Stimulated activated CD4-positive, alpha-beta T cell treated with anti-CD3 and anti-CD28 coated beads, TNF-alpha, amount 100 ng/mL, for 48 hours (primary cell): ENCODE results near the gene FGFR1OP2.

Source experiments
- DNase-seq, 3 donors: peaks; one replicate each; pipeline ENCODE4 v3.0.0-alpha.2; 2020; ENCODE audit warnings: low read depth in 3 of 3

The FGFR1OP2 gene

DNA sequence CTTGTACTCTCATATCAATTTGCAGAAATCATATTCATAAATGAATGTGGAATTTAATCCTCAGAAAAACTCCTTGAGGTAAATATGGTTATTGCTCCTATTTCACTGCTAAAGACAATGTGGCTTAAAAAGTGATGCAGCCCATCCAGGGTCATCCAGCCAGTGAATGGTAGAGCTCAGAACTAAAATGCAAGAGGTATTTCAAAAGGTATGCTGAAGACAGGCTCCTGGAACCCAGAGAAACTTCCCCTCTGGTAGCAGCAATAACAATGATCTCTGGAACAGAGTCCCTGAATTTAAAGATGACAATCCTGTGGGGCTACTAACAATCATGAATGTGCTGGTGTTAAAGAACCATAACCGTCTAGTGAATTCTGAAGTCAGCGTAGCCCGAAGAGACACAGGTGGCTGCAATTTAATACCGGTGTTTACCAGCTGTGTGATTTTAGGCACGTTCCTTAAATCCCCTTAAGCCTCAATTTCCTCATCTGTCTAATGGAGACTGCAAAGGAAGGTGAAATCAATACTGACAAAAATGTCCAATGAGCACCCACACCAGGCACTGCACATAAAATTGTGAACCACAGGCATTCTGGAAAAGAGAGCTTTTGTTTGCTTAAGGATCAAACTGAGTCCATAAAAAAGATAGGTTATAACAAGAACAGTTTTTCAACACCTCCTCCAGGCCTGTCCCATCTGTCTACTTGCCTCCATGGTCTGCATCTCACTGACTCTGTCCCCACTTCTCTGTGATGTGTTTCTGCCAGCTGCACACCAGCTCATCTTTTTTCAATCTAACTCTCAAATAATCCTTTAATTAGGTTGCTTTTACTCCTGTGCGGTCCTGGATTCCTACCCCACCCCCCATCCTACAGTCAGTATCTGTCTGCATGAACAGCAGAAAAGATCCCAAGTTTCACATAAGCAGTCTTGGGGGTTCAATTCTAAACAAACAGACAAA, 65.4 kb downstream of the FGFR1OP2 start:
- DNase-seq = no peak

DNA sequence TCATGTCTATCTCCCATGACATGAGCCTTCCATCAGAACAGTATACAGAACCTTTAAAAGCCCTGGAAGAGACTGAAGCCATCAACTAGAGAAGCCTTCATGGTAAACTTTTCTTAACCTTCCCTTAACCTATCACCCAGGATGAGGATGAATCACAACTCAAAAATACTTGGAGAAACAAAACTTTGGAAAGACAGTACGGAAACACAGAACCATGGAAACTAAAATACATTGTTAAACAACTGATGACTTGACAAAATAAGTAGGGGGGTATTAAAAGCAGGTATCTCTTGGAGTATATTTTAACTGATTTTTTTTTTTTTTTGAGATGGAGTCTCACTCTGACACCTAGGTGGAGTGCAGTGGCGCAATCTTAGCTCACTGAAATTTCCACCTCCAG, 67.2 kb downstream of the FGFR1OP2 start:
- no peak for DNase-seq

DNA sequence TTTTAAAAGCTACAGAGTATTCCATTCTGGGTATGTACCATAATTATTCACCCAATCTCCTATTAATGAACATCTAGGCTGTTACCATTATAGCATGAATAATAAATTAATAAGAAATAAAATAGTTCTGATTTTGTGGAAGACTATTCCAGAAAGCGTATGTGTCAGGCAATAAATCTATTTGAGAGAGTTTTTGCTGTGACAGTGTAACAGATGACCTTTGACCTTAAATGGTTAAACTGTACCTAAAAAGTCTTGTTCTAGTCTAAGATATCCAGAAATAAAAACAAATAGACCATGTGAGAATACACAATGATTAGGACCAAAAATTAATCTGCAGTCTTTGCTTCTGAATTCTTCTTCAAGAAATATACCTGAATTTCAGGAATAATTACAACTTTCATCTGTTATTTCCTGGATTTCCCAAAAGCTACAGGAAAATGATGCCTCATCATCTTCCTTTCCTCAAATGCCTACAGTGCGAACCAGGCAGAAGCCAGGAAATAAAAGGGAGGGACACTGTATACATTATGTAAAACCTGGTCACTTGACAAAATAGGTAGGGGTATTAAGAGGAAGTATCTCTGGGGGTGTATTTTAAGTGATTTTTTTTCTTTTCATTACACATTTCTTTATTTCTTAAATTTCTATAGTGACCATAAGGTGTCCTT, 68.7 kb downstream of the FGFR1OP2 start:
- no peak for DNase-seq

DNA sequence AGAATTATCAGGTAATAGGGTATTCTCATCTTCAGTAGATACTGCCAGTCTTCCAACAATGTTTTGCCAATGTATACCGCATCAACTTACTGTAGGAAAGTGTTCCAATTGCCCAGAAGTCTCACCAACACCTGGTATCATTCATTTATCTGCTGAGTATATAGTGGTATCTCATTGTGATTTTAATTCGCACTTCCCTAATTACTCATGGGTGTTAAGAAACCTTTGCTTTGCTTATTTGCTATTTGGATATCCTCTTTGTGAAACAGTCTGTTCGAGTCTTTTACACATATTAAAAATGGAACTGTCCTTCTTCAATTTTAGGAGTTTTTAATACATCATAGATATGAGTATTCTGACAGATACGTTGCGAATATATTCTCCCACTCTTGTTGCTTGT, 69.8 kb downstream of the FGFR1OP2 start:
- DNase-seq = no peak

DNA sequence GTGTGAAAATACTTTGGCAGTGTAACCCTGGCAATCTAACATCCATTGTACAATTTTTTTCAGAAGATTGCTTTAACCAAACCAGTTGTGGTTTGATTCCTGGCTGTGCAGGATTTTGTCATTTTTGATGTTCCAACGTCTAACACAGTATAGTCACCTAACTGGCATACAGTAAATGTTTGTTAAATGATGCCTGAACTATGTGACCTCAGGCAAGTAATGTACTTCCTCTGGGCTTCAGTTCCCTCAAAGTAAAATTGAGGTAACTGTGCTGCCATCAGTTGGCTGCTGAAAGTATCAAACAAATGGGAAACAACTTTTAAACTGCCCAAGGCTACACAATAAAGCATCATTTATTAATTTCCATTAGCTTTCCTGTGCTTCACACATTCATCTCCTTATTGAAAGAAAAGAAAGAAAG, 71.6 kb downstream of the FGFR1OP2 start:
- no peak for DNase-seq

DNA sequence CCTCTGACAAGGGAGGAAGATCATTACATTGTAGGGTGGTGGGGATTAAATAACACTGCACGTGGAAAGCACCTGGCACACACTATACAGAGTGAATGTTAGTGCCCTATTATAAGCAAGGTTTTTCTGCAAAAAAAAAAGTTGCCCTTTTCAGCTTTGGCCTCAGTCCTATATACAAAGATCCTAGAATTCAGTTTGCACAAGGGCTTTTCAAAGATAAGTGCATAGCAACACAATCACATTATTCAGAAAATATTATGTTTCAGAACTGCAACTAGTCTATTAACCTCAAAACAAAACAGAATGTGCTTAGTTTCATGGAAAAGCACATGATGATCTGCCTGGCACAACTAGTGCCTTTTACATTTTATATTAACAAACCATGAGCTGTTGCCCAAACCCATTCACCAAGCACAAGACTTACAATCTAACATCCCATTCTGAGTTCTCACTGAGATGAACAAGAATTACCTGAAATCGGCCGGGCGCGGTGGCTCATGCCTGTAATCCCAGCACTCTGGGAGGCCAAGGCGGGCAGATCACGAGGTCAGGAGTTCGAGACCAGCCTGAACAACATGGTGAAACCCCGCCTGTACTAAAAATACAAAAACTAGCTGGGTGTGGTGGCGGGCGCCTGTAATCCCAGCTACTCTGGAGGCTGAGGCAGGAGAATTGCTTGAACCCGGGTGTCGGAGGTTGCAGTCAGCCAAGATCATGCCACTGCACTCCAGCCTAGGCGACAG, 74.1 kb downstream of the FGFR1OP2 start:
- no peak for DNase-seq

DNA sequence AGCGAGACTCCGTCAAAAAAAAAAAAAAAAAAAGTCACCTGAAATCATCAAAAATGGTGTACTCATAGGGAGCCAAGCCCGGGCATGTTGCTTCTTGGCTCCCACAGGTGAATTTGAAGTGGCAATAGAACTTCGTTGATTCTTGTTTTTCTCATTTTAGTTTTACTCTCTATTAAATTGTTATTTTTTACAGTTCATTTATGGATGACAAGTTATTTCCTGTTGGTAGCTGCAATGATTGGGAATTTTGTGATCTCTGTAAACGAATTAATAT, 74.6 kb downstream of the FGFR1OP2 start:
- no peak for DNase-seq

DNA sequence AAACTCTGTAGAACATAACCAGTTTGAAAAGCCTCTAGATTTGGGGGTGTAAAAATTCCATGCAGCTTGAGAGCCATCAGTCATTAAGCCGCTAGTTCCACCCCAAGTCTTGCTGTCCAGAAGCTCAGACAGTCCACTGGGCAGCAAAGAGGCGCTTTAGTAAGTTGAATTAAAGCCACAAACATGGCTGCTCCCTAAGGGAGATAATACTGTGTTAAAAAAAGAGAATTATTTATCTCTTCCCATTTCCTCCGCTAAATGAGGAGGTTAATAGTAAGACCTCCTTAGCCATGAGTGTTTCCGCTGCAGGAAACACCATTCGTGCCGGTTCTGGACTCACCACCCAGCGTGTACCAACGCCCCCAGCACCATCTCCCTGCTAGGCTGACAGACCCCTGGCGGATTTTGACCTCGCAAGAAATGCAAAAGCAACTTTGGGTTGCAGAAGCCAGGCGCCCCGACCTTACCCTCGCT, 75.4 kb downstream of the FGFR1OP2 start:
- peak in 1 of 3 donors; percentile 24 for DNase-seq

DNA sequence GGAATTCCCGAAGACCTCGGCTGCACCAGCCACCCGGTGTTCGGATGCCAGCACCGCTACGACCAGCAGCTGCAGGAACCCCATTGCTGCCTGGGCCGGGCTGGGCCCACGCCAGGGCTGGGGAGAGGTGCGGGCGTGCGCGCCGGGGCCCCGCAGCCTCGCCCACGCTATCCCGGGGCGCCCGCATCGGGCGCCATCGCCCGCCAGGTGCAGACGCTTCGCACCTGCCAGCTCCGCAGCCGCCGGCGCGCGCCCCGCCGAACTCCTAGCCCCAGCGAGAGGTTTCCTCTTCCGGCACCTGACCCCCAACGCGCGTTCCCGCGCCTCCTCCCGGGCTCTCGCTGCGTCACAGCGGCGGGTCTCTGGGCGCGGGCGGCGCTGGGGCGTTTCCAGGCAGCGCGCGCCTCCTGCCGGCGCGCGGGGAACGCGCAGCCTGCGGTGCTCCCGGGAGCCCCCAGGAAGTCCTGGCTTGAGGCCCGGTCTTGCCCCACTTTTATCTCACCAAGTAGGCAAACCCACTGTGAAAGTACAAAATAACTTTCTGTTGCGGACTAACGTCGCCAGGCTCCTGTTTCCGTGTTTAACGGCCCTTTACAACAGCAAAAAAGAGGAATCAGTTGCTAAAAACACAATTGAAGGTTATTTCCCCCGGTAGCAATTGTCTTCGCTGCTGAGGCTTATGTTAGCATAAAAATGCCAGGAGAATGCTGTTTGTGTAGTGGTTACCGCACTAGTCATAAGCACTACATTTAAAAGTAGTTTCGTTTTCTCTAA, 76.0 kb downstream of the FGFR1OP2 start, which contains the start of gene TM7SF3:
TM7SF3 (minus strand) TSS at position 300 of the 774 bp plus-strand sequence; CDS start at position 84, 216 bp downstream.
- DNase-seq = peak; percentile 88 to 90 (median 88)

DNA sequence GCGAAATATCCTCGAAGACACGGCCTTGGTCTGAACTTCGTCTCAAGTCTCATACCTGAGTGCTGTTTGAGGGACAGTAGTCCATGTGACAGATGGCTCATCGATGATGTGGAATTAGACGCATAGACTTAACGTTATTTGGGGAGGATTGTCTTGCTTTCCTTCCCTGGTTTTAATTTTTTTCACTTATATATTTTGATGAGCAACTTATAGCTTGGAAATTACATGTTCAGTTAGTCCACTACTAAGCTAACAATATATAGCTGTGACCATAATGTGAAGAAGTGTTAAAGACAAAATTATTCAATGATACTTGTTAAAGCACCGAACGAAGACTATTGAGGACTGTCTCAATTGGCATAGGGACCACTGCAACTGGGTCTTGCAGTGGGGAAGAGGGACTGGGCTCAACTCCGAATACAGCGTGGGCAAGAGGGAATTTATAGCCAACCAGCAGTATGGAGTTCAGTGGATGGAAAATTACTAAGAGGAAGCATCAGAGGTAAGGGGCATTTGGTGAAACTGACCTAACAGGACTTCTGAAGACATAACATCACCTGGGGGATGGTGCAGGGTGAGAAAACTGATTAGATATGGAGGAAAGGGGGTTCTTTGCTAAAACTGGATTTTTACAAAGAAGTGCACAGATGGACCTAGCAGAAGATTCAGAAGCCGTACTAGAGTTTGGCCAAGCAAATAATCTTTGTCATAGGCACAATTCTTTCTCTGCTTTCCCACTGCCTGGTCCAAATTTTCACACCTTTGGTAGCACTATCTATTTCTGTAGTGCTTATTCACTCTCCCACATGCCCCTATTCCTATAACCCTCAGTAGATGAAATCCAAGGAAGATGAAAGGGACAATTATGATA, 76.8 kb downstream of the FGFR1OP2 start:
- DNase-seq = peak in 1 of 3 donors; percentile 12

DNA sequence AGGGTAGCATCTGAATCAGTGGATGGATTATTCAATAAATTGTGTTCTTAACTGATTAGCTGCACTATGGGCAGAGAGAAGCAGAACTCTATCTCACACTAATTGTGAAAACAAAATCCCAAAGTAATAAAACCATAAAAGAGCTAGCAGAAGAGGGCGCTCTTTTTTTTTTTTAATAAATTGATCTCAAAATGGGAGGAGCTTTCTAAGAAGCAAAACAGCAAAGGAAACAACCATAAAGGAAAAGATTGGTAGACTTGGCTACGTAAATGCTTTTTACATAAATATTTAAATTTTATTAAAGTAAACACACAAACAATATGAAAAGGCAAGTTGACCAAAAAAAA, 77.4 kb downstream of the FGFR1OP2 start:
- no peak for DNase-seq
